Measurements from ENCODE around the gene CDC42BPB.

DNA sequence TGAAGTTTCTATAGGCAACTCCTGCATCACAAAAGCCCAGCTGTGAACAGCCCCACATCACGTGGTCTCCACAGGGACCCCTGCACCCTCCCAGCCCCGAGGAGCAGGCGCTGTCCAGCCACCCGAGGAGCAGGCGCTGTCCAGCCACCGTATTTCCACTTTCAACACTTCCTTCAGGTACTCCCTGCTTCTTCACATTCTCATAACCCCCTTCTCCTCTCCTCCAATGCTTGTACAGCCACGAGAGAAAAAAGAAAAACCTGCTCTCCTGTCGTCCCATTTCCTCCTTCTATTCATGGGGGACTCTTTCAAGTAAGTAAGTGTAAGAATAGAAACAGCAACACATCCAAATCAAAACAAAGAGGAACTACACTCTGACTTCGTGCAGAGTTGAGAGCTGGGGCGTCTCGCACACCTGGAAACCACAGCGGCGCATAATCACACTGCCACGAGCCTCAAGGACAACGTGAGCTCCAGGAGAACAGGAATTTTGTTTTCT, 11.9 kb downstream of the CDC42BPB start:
- TF ChIP-seq MAFK (conservative IDR thresholded peaks at IDR 0.05 in 1 of 2, IDR thresholded peaks at IDR 0.05 in 1 of 2; ENCODE audit: low read length in 2 of 2) (no peak), NONO (IDR thresholded peaks at IDR 0.05) (no peak), NONO (CRISPR knock-in tag; conservative IDR thresholded peaks at IDR 0.05) (no peak), SAFB2 (CRISPR knock-in tag; IDR thresholded peaks at IDR 0.05; ENCODE audit: borderline replicate concordance, low read depth) (no peak)
- TF ChIP-seq, protein P1, sequence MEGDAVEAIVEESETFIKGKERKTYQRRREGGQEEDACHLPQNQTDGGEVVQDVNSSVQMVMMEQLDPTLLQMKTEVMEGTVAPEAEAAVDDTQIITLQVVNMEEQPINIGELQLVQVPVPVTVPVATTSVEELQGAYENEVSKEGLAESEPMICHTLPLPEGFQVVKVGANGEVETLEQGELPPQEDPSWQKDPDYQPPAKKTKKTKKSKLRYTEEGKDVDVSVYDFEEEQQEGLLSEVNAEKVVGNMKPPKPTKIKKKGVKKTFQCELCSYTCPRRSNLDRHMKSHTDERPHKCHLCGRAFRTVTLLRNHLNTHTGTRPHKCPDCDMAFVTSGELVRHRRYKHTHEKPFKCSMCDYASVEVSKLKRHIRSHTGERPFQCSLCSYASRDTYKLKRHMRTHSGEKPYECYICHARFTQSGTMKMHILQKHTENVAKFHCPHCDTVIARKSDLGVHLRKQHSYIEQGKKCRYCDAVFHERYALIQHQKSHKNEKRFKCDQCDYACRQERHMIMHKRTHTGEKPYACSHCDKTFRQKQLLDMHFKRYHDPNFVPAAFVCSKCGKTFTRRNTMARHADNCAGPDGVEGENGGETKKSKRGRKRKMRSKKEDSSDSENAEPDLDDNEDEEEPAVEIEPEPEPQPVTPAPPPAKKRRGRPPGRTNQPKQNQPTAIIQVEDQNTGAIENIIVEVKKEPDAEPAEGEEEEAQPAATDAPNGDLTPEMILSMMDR (CRISPR knock-in tag; IDR thresholded peaks at IDR 0.05), result no peak
